ENCODE data around the gene GJC2.

GJC2 gene

GRCh38 chr1:228149406-228150119, at the start of gene GJC2:
Gene GJC2, plus strand, starts transcription at chr1:228149930. Its CDS starts 7,829 bp downstream, at chr1:228157759.
- no peak for DNase-seq (ENCODE audit: low read depth)
- no peak for TF ChIP-seq CTCF (IDR thresholded peaks at IDR 0.05; ENCODE audit: low read depth, low read length, missing control alignments)
- no peak within 1 kb of the TSS for H3K4me3 ChIP-seq (ENCODE audit: low read depth, low read length)

GRCh38 chr1:228100822-228101613, 48.7 kb upstream of the GJC2 start:
- peak overlapping the region; percentile 94 for H3K4me3 ChIP-seq (ENCODE audit: low read depth, low read length)
- DNase-seq (ENCODE audit: low read depth): no peak
- TF ChIP-seq CTCF (IDR thresholded peaks at IDR 0.05; ENCODE audit: low read depth, low read length, missing control alignments): no peak

- DNase-seq (ENCODE audit: low read depth): no peak
Observed at GRCh38 chr1:228101614-228101993, 48.1 kb upstream of the GJC2 start.

GRCh38 chr1:228101994-228102790, 47.5 kb upstream of the GJC2 start:
- peak; percentile 36 for TF ChIP-seq CTCF (IDR thresholded peaks at IDR 0.05; ENCODE audit: low read depth, low read length, missing control alignments)
- peak overlapping the region; percentile 94 for H3K4me3 ChIP-seq (ENCODE audit: low read depth, low read length)
- no peak for DNase-seq (ENCODE audit: low read depth)

More at GRCh38 chr1:228101614-228101993, 48.1 kb upstream of the GJC2 start:
- peak overlapping the region; percentile 94 for H3K4me3 ChIP-seq (ENCODE audit: low read depth, low read length)
- no peak for TF ChIP-seq CTCF (IDR thresholded peaks at IDR 0.05; ENCODE audit: low read depth, low read length, missing control alignments)

GRCh38 chr1:228102791-228103620, 46.7 kb upstream of the GJC2 start, which contains the start of gene C1orf35:
Gene C1orf35, minus strand, starts transcription at chr1:228103325. Its CDS starts 98 bp downstream, at chr1:228103227.
- peak; percentile 59 for DNase-seq (ENCODE audit: low read depth)
- TF ChIP-seq CTCF (IDR thresholded peaks at IDR 0.05; ENCODE audit: low read depth, low read length, missing control alignments): no peak
- H3K4me3 ChIP-seq (ENCODE audit: low read depth, low read length): peak within 1 kb of the TSS; percentile 94

Measured in GM12864 (cell line).